ENCODE data around the gene GCFC2.

DNA sequence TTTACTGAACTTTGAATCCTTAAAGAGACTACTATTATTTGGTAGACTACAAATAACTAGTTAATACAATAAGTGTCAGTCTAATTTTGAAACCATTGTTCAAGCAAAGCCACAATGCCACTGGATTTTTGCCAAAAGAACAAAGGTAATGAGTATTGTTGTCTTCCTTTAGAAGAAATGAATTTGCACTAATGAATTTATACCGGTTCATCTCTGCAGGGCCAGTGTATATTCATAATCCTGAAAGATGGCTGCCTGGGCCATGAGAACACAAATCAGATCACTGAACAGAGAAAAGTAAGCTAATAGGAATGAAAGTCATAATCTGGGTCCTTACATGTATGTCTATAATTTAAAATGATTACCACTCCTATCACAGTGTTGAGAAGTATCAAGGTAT is 31.2 kb downstream of the GCFC2 start:
- TF ChIP-seq, protein P1, sequence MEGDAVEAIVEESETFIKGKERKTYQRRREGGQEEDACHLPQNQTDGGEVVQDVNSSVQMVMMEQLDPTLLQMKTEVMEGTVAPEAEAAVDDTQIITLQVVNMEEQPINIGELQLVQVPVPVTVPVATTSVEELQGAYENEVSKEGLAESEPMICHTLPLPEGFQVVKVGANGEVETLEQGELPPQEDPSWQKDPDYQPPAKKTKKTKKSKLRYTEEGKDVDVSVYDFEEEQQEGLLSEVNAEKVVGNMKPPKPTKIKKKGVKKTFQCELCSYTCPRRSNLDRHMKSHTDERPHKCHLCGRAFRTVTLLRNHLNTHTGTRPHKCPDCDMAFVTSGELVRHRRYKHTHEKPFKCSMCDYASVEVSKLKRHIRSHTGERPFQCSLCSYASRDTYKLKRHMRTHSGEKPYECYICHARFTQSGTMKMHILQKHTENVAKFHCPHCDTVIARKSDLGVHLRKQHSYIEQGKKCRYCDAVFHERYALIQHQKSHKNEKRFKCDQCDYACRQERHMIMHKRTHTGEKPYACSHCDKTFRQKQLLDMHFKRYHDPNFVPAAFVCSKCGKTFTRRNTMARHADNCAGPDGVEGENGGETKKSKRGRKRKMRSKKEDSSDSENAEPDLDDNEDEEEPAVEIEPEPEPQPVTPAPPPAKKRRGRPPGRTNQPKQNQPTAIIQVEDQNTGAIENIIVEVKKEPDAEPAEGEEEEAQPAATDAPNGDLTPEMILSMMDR (IDR thresholded peaks at IDR 0.05; ENCODE audit: low read depth, low read length), result no peak
- TF ChIP-seq EZH2phosphoT487 (IDR thresholded peaks at IDR 0.05; ENCODE audit: low read depth), result no peak

Measured in OCI-LY3 (cell line).